ENCODE data around the gene RTP5. TPM values are rescaled to one million over a fixed set of nuclear protein-coding genes. Genes with fewer than 3 reads are reported as not detected.
A peak's percentile ranks its signal among the peaks of the same experiment; 100 is the strongest.
"Not testable (repeated sequence)": the region's sequence is repeated elsewhere in the genome, so short reads cannot be mapped to it uniquely, and the experiment has no call there.

The RTP5 gene
- total RNA-seq, 1 donor from 2014 or later = not detected

DNA sequence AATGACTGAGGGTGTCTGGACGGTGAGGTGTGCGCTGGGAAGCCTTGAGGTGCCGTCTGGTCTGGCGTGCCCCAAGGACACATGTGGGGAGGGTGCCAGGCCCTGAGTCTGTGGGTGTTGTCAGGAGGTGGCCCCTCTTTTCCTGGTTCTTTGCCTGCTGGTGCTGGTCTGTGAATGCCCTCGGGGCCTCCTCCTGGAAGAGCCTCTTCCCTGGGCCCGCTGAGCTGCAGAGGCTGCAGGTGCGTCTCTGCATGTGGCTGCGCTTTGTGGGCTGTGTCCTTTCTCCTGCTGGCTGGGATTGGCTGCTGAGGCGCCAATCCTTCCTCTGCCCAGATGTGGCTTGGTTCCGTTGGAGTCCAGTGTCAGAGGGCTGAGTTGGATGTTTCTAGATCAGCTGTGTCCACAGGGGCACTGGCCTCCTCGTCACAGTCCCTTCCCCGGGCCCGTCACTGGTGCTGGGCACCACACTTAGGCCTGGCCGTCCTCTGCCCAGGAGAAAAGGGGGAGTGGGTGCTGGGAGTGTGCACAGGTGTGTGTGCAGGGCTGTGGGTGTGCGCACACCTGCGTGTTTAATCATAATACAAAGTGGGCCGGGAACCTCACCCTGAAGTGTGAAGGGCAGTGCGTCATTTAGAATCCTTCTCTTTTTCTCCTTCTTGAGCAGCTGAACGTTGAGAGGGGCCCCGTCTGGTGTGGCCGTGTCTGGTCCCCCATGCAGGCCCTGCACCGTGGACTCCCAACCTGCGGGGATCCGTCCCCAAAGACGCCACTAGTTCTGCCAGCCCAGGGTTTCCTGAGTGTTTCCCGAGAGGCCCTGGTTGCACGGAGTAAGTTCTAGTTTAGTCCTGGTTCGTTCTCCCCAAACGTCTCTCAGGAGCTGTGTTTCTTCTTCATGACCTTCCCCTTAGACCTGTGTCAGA lies 35.5 kb downstream of the RTP5 start:
- Histone ChIP-seq H3K9me3 (no peaks in the 10 kb centered on the region), H3K27ac (no peak overlapping the region), H3K4me1 (no peaks in the 10 kb centered on the region), H3K4me3 (no peak overlapping the region), H3K27me3 (no peaks in the 10 kb centered on the region), H3K36me3 (no peaks in the 10 kb centered on the region)
- DNase-seq (peak; percentile 42), ATAC-seq (no peak)
- intact Hi-C loops (cut with DNase I) = no loop called here
- TF ChIP-seq, protein P1, sequence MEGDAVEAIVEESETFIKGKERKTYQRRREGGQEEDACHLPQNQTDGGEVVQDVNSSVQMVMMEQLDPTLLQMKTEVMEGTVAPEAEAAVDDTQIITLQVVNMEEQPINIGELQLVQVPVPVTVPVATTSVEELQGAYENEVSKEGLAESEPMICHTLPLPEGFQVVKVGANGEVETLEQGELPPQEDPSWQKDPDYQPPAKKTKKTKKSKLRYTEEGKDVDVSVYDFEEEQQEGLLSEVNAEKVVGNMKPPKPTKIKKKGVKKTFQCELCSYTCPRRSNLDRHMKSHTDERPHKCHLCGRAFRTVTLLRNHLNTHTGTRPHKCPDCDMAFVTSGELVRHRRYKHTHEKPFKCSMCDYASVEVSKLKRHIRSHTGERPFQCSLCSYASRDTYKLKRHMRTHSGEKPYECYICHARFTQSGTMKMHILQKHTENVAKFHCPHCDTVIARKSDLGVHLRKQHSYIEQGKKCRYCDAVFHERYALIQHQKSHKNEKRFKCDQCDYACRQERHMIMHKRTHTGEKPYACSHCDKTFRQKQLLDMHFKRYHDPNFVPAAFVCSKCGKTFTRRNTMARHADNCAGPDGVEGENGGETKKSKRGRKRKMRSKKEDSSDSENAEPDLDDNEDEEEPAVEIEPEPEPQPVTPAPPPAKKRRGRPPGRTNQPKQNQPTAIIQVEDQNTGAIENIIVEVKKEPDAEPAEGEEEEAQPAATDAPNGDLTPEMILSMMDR (IDR thresholded peaks at IDR 0.05) = no peak

DNA sequence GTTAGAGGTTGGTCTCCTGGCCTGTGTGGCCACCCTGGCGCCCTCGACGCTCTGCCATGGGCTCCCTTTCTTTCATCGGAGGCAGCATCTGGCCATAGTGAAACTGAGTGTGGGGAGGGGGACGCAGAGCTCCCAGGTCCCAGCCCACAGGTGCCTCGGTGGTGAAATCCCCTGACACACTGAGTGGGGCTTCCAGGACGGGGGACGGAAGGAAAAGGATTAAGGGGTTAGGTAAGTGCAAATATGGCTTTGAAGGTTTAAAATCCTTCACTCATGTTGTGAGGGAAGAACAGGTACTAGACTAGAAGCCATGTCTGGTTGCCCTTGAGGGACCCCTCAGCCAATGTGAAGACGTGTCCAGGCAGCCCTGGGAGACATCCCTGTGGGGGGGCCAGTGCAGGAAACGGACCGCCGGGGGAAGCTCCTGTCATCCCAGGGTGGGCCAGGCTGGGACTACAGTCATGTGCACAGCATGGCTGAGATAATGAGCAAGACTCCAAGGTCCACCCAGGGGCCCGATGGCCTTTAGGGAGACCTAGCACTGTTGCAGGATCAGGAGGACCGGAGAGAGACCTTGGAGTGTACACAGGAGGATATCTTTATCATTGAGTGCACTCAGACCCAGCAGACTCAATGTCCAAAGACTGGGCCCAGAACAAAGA lies 36.3 kb downstream of the RTP5 start:
- no peak overlapping the region for H3K27ac ChIP-seq
- no peaks in the 10 kb centered on the region for H3K36me3 ChIP-seq
- intact Hi-C loops (cut with DNase I) = no loop called here
- peak; percentile 52 for DNase-seq
- H3K4me3 ChIP-seq = no peak overlapping the region
- ATAC-seq = no peak
- TF ChIP-seq, protein P1 (IDR thresholded peaks at IDR 0.05) = no peak
- H3K9me3 ChIP-seq = no peaks in the 10 kb centered on the region
- H3K27me3 ChIP-seq = no peaks in the 10 kb centered on the region
- no peaks in the 10 kb centered on the region for H3K4me1 ChIP-seq

DNA sequence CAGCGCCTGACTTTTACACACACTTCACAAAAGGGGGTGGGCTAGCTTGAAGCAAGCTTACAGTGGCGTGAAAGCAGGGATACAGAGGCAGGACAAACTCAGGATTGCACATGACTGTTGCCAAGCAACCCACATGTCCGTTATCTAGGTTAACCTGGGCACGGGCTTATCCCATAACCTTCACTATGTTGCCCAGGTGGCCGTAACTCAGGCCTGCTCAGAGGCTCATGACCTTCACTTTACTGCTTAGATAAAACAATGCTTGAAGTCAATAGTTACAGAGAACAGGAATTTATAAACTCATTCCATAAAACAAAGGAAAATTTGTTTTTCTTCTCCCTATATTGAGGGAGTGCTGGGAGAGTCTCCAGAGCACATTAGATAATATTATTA lies 36.8 kb downstream of the RTP5 start:
- intact Hi-C loops (cut with DNase I); ATAC-seq: not testable (repeated sequence)
- DNase-seq = peak; percentile 26

DNA sequence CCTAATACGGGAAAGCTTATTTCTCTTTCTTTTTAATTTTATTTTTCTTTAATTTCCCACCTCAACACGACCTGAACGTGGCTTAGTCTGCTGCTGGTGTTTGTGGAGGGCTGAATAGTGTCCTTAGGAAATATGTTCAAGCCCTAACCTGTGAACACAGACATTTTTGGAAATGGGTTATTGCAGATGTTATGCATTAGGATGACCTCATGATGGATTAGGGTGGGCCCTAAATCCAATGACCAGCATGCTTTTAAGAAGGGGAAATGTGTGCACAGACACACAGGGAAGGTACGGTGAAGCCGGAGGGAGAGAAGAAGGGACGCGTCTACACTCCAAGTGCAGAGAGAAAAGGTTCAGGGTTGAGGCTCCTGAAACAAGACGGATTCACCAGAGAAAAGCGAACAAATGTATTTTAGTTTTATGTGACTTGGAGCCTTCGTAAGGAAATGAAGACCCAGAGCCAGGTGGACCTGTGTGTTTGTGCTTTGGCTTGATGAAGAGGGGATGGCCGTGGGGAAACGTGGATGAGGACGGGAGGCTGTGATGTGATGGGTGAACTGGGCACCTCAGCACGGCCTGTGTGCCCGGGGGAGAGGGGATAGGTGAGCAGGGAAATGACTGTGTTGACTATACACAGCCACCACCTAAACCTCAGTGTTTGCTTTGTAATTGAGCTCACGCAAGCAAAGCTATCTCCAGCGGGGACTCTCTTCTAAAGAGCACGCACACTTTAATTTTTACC lies 37.5 kb downstream of the RTP5 start:
- no peak for ATAC-seq
- no peak overlapping the region for H3K4me3 ChIP-seq
- H3K27me3 ChIP-seq = no peaks in the 10 kb centered on the region
- peak; percentile 20 for DNase-seq
- intact Hi-C loops (cut with DNase I) = no loop called here
- H3K9me3 ChIP-seq = no peaks in the 10 kb centered on the region
- TF ChIP-seq, protein P1 (IDR thresholded peaks at IDR 0.05) = no peak
- H3K36me3 ChIP-seq = no peaks in the 10 kb centered on the region
- H3K4me1 ChIP-seq = no peaks in the 10 kb centered on the region
- no peak overlapping the region for H3K27ac ChIP-seq

More for the DNA sequence above, 36.8 kb downstream of the RTP5 start:
- not testable (repeated sequence) for H3K27ac ChIP-seq, H3K4me3 ChIP-seq, H3K9me3 ChIP-seq, H3K4me1 ChIP-seq, H3K36me3 ChIP-seq, H3K27me3 ChIP-seq

DNA sequence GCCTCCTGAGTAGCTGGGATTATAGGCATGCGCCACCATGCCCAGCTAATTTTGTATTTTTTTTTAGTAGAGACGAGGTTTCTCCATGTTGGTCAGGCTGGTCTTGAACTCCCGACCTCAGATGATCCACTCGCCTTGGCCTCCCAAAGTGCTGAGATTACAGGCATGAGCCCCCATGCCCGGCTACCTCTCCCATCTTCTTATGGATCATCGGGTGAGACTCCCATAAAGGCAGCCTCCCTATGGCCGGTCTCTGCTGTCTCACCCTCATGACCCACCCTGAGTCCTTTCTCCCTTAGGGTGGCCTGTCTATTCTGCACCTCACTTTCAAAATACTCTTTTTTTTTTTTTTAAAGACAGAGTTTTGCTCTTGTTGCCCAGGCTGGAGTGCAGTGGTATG lies 38.3 kb downstream of the RTP5 start:
- ATAC-seq; intact Hi-C loops (cut with DNase I); H3K4me1 ChIP-seq; H3K9me3 ChIP-seq; H3K27me3 ChIP-seq; H3K4me3 ChIP-seq; H3K27ac ChIP-seq; H3K36me3 ChIP-seq: not testable (repeated sequence)
- peak; percentile 38 for DNase-seq

DNA sequence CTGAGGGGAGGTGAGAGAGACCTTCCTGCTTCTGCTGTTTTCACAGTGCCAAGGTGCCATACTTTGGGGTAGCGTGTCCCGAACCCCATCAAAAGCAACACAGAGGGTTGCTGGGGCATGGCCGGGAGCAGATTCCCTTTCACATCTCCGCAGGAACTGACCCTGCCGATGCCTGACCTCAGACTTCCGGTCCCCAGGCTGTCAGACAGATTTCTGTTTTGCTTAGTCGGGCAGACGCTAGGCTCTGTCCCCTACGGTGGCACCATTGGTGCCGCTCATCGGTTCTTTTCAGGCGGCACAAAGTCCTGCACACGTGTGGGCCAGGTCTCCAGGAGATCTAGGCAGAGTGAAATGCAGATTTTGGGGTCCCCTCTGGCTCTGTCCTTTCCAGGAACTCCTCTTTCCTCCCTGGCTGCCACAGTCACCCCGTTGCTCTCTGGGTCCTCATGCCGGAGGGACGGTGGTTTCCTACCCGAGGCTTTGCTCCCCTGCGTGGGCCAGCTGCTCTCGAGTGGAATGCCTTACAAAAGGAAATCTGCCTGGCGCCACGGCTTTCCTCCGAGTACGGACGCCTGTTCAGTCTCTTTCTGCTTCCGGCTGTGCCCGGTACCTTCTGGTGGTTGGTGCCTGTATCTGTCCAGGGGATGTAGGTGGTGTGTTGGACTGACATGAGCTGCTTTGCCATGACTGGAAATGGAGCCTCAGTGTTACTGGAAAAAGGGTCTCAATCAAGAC lies 39.3 kb downstream of the RTP5 start:
- H3K4me3 ChIP-seq = no peak overlapping the region
- TF ChIP-seq, protein P1 (IDR thresholded peaks at IDR 0.05) = no peak
- H3K27me3 ChIP-seq = no peaks in the 10 kb centered on the region
- no peak overlapping the region for H3K27ac ChIP-seq
- no peaks in the 10 kb centered on the region for H3K9me3 ChIP-seq
- DNase-seq = peak; percentile 46
- H3K36me3 ChIP-seq = no peaks in the 10 kb centered on the region
- intact Hi-C loops (cut with DNase I) = no loop called here
- no peak for ATAC-seq
- no peaks in the 10 kb centered on the region for H3K4me1 ChIP-seq

Measured in upper lobe of right lung (tissue), 1 donor.